HG03060 (cell line): ENCODE results near the gene NFAM1.

Experiments used
- ATAC-seq: cut with Tn5 transposase; IDR thresholded peaks from one replicate; pipeline ENCODE4 v1.9.1; 2021; ENCODE audit warnings: low read depth, moderate number of reproducible peaks; ENCODE audit not compliant: unreplicated experiment

The NFAM1 gene

DNA sequence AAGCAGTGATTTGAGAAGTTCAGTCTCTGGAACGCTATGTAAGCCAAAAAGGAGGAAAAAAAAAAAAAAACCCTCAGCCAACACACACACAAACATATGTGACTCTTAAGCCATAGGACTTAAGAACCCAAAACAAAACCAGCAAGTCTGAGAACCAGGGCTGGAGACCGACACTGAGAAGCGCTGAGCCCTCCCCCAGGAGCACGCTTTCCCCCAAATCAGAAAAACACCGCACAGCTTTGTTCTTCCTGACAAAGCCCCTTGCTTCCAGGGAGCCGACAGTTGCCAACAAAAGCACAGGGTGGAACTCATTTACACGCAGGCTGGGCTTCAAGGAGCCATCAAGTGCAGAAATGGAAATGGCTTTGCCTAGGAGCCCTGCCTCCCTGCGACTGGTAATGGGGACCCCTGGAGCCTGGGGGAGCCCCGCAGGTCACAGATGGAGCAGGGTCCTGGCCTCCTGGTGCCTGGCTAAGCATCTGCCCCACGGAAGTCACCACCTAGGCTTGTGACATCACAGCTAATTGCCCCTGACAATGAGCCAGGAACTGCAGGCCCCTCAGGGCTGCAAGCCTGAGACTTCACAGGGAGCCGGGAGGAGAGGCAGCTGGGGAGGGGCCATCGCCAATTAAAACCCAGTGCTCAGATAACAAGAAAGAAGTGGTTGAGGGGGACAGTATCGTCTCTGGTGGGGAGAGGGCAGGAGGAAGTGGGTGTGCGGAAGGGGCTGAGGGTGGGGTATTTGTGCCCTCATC lies 66.9 kb downstream of the NFAM1 start:
- ATAC-seq = no peak

DNA sequence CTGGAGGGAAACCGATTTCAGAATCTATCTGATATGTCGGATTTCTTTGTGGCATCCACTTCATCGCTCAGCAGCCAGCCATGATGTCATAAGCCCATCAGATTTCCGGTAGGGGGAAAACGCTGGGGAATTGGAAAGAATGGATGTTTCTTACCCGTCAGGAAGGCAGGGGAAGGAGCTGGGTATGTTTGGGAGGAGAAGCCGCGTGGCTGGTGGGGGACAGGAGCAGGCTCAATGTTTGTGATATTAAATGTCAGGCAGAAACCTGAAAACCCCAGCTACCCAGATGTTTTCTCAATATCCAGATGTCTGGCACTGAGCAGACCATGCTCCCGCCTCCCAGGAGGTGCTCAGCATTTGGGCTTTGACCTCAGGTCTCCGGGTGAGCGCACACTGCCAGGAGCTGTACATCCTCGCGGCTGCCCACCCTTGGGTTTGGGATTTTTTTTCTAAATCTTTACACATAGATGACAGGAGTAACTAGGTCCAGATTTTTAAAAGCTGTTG lies 67.5 kb downstream of the NFAM1 start:
- ATAC-seq = no peak

DNA sequence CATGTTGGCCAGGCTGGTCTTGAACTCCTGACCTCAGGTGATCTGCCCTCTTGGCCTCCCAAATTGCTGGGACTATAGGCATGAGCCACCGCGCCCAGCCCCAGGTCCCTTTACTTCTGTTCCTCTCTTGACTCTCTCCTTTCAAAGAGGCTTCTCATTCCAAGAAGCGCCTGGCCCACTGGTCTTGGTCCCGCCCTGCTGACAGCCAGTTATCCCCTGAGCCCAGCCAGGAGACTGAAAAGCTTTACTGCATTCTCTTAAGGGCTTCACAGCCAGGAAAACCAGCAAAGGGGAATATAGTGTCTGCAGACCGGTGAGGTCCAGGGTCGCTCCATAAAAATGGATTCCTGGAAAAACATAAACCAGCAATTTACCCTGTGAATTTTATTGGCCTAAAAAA lies 68.3 kb downstream of the NFAM1 start:
- ATAC-seq = no peak

DNA sequence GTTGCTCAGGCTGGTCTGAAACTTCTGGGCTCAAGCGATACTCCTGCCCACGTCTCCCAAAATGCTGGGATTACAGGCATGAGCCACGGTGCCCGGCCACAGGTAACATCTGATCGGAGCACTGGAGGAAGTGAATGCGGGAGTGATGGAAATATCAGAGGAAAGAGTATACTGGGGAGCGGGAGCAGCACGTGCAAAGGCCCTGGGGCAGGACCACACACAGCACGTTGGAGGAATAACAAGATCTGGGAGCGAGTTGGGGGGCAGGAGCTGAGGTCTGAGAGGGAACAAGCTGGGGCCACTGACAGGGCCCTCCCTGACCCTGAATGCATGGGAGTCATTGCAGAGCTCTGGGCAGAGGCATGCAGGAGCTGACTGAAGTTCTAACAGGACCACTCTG lies 70.7 kb downstream of the NFAM1 start:
- ATAC-seq = no peak

DNA sequence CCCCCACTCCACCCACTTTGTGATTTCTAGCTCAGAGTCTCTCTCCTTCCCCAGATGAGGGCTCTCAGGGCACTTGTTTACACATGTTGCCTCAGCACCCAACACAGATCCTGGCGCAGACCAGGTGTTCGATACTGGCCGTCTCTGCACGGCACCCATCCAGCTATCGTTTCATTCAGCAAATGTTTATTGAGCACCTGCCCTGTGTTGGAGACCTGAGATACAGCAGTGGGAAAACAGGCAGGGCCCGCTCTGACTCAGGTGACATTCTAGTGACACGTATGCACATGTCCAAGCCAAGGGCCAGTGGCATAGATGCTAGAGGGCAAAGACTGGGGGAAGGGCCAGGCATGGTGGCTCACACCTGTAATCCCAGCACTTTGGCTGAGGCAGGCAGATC lies 71.9 kb downstream of the NFAM1 start:
- no peak for ATAC-seq

DNA sequence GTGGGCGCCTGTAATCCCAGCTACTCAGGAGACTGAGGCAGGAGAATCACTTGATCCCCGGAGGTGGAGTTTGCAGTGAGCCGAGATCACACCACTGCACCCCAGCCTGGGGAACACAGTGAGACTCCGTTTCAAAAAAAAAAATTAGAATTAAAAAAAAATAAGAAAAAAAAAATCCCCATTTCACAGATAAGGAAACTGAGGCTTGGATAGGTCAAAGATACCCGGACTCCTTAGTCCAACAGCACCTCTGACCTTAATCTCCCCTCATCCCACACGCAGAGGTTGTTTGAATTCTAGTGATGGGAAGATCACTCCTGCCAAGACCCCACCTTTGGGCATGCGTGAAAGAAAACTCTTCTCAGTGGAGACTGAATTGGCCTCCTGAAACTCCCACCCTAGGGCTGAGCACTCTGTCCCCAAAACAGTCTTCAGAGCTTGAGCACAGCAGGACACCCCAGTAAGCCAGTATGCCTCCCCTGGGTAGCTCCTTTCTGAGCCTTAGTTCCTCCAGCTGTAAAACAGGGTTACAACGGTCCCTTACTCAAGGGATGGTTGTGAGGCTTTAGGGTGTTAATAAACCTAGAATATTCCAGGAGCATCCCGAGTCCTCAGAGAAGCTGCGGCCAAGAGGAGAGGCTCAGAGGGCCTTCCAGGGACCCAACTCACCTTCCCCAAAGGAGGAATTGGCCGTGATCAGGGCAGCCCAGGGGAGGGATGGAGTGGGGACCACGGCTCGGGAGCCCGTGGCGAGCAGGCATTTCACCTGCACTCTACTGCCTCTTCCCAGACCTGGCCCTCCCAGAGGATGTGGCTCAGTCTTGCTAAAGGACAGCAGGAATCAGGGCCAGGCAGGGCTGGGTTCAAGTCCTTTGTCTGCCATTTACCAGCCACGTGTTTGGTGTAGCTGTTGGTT lies 73.3 kb downstream of the NFAM1 start:
- no peak for ATAC-seq

DNA sequence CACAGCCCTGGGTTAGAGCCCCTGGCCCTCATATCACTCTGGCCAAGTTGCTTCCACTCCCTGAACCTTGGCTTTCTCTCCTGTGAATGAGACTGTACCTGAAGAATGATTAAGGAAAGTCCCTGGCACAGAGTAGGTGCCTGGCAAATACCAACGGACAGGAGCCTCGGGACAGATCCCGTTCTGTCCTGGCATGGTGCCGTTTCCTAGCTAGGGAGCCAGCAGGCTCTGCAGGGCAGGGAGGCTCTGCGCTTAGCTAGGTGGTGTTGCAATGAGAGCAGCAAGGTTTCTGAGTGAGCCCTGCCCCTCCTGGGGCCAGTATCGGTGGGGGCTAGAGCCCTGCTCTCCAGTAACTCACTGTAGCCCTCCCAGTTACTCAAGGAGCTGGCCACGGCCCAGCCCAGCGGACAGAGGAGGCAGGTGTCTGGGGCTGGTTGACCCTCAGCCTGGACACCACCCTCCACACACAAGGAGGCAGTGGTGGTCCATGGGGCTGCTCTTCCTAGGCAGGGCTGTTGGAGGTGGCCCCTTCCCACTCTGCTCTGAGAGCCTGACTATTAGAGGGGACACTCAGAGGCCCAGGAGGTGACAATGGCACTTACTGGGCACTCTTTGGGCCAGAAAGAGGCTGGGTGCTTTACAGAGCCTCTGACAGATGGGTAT lies 74.4 kb downstream of the NFAM1 start:
- ATAC-seq = no peak

DNA sequence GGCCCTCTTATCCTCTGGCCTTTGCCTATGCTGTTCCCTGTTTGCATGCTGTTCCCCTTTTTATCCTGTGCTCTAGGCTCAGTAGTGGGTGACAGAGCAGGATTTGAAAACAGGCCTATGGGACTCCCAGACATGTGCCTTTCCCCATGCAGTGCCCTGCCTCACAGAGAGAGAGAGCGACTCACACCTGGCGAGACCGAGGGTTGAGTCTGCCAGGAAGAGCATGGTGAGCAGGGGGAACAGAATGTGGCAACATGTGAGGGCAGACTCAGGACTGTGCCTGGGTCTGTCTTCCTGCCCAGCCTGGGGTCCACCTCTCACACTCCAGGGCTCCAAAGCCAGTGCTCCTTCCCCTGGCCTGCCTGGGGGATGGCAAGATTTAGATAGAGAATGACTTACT lies 75.0 kb downstream of the NFAM1 start:
- ATAC-seq = no peak

DNA sequence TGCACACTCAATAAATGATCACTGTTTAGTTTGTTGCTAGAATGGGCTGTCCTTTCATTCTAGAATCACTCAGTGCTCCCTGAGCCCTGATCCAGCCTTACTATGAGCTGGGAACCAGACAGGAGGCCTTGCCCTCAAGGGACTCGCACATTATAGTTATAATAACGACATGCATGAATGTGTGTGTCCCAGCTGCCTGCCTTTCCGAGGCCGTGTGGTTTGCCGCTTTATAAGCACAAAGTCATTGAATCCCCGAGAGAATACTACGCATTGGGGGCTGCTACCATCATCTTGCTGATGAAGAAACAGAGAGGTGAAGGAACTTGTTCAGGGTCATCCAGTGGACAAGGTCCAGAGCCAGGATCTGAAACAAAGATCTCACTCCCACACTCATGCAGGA lies 75.7 kb downstream of the NFAM1 start:
- ATAC-seq = no peak

DNA sequence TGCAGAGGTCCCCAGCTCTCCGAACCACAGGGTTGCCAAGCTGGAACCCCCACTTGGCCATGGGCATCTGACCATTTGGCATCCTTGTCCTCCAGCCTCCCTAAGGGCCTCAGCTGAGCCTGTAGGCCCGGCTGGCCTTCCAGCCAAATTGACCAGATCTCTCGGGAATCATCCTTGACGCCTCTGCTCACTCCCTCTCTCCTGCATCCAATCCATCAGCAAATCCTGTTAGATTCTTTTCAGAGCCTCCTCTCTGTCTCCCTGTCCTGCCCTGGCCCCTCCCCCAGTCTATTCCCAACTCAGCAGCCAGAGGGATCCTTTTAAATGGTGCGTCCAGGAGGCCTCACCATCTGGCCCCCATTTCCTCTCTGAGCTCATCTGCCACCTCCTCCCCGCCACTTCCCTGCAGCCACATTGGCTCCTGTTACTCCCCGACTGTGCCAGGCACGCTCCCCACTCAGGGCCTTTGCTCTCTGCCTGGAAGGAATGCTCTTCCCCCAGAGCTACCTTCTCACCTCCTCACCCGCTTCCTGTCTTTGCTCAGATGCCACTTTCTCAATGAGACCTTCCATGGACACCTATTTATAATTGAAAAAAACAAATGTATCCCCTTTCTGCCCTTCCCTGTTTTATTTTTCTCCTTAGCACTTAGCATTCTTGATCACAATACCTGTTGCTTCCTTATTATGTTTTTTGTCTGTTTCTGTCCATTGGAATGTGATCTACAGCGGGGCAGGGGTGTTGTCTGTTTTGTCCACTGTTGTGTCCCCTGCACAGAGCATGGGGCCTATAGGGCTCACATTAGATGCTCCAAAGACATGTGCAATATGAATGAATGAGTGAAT lies 78.1 kb downstream of the NFAM1 start:
- ATAC-seq = no peak

DNA sequence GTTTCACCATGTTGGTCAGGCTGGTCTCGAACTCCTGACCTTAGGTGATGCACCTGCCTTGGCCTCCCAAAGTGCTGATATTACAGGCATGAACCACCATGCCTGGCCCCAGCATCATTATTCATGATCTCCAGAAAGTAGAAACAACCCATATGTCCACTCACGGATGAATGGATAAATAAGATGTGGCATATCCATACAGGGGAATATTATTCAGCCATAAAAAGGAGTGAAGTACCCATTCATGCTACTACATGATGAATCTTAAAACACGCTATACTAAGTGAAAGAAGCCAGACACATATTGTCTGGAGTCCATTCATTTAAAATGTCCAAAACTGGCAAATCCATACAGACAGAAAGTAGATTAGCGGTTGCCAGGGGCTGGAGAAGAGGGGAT lies 81.8 kb downstream of the NFAM1 start:
- no peak for ATAC-seq

DNA sequence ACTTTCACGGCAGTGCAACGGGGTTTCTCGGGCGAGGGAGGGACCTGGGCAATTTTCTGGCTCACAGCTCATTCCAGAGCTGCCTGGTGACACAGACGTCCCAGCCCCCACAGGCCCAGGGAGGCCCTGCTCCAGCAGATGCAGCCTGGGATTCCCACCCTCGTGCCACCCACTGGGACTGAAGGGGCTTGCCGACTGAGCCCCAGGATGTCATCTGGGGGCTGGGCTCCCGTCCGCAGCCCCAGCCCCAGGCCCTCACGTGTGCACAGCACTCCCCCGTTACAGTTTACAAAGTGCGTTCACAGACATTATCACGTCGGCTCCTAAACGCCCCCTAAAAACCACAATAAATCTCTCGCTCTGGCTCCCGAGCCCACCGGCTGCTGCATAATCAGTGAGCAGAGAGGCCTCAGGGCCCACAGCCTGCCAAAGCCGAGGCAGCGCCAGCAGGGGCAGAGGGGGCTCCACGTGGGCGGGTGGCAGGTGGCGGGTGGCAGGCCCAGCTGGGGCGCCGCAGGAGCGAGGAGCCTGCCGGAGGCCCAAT lies 84.8 kb downstream of the NFAM1 start:
- no peak for ATAC-seq

DNA sequence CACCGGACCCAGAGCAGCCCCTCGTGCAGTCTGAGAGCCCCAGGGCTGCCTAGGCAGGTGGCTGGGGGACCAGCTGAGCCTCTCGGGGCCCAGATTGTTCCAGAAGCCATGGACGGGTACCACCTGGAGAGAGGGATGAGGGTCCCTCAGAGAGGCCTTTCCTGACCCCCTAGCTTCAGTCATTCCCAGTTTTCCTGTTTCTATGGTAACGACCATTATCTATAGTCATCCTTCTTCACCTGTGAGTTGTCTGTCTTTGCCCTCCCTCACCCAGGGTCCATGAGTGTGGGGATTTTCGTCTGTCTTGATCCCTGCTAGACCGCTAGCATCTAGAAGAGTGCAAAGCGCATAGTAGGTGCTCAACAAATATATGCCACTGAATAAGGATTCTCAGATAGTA lies 85.5 kb downstream of the NFAM1 start:
- no peak for ATAC-seq

DNA sequence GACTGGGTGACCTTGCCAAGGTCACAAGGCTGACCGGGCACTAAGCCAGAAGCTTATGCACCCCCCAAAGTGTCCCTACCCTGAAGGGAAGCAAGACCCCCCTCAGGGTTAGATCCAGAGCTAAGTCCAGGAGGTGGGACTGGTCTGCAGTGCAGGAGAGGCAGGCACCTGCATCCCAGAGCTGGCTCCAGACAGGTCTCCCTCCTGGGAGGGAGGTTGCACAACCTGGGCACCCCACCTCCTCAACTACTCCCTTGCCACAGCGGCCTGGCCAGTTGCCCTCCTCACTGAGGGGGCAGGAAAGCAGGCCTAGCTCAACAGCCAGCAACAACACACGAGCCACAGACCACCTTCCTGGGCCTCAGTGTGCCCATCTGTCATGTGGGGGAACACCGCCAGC lies 86.7 kb downstream of the NFAM1 start:
- no peak for ATAC-seq

DNA sequence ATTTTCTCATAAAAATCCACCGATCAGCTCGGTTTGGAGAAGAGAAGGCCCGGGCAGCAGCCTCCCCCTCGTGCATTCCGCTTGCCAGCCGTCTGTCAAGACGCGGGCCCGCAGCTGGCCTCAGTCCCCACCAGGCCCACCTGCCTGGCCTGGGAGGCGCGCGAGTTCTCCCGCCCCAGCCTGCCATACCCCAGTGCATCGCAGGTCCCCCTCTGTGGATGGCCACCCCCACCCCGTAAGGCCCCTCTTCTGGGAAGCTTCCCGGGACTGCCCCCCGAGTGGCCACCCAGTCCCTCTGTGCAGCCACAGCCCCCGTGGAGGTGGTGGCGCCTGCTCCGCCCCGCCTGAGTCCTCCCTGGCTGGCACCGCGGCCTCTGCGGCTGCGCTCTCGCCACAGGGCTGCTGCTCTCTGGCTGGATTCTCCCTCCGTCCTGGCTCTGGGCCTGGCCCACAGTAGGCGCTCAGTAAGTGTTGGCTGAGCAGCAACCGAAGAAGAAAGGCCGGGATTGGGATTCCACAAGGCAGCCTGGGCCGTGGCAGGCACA lies 87.8 kb downstream of the NFAM1 start:
- no peak for ATAC-seq

DNA sequence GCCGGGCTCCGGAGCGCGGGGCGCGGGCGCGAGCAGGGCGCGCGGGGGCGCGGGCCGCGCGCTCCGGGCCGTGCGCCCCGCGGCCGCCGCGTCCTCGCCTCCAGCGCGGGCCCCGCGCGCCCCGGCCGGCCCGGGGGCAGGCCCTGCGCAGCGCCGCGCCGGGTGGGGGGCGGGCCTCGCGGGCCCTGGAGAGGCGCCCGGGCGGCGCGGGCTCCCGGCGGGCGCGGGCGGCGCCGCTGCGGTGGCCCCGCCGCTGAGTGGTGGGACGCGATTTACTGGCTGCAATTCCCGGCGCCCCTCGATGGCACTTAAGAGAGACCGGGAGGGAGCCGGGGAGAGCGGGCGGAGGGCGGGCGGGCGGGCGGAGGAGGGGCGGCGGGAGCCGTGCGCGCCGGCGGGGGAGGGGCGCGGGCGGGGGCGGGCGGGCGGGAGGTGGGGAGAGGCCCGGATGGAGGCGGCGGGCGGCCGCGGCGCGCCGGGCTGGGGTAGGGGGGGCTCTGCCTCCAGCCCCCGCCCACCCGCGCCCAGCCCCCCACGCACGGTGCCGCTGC lies 88.6 kb downstream of the NFAM1 start:
- no peak for ATAC-seq

DNA sequence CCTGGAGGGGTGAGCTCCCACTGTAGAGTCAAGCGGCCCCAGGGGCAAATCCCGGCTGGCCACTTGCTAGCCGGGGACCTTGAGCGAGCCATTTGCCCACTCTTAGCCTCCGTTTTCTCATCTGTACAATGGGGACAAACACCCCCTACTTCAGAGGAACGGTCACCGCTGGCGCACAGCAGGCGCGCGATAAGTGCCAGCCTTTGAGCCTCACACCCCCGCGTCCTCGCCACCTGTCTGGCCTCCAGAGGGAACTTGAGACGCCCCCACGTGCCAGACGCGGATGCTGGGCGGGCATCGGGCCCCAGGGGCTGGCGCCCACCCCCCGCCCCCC lies 89.1 kb downstream of the NFAM1 start:
- ATAC-seq = no peak

DNA sequence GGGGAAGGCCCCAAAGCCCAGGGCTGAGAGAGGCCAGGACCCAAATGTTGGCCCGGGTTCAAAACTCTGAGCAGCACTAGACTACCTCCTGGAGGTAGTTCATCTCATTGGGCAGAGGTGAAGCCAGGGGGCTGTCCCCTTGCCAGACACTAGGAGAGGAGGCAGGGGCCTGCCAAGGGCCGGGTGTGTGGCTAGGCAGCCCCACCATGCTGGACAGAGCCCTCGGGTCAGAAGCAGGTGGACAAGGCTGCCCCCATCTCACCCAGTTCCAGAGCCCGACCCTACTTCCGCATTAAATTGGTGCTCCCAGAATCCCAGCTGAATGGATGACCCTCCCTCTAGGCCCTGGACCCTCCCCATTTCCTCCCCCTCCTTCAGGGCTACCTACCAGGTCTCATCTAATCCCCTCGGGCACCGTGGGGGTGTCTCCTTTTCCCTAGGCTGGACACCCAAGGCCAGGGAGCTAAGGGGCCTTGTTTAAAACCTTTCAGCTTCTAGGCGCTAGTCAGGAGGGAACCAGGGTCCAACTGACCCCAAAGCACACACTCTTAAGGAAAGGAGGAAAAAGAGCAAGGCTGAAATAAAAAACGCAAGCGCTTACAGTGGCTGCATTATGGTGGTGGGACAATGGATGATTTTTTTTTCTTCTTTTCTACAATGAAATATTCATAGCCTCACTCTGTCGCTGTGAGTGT lies 89.6 kb downstream of the NFAM1 start:
- ATAC-seq = no peak

DNA sequence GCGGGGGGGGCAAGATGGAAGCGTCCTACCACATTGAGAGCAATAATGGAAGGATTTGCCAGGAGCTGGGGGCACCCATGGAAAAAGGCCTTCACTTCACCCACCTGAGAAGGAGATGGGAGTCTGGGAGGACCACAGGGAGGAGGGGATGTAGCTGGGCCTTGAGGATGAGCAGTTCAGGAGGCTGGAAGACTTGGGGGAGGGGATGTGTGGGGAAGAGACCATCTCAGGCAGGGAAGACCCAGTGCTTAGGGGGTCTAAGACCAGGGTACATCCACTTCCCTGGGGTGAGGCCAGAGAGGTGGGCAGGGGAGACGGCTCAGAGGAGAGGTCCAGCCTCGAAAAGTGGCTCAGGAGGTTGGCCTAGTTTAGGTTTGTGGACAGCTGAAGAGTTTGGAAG lies 90.4 kb downstream of the NFAM1 start:
- ATAC-seq = no peak
